ENCODE measurements around the gene CBX5. TPM values are rescaled to one million over a fixed set of nuclear protein-coding genes. Genes with fewer than 3 reads are reported as not detected.

CBX5 gene
- total and polyA plus RNA-seq, 9 of the 15 experiments (the other 6 are each of a cell fraction or from before 2014, with no cell fraction given), result 32.6 to 102 (median 59.2) TPM

GRCh38 chr12:54304187-54304810 lies 24.4 kb upstream of the CBX5 start (continued):
- TF ChIP-seq, protein P1, sequence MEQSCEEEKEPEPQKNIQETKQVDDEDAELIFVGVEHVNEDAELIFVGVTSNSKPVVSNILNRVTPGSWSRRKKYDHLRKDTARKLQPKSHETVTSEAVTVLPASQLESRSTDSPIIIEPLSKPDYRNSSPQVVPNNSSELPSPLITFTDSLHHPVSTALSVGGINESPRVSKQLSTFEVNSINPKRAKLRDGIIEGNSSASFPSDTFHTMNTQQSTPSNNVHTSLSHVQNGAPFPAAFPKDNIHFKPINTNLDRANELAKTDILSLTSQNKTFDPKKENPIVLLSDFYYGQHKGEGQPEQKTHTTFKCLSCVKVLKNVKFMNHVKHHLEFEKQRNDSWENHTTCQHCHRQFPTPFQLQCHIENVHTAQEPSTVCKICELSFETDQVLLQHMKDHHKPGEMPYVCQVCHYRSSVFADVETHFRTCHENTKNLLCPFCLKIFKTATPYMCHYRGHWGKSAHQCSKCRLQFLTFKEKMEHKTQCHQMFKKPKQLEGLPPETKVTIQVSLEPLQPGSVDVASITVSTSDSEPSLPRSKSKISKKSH (CRISPR knock-in tag; IDR thresholded peaks at IDR 0.05), result no peak
- TF ChIP-seq ZNF79 (CRISPR knock-in tag; IDR thresholded peaks at IDR 0.05; ENCODE audit: low read depth) (no peak), ADNP (tag; IDR thresholded peaks at IDR 0.05) (no peak), HNRNPLL (IDR thresholded peaks at IDR 0.05; ENCODE audit: low read depth, low read length, poor library complexity, severe bottlenecking) (no peak), SREBF2 (CRISPR knock-in tag; IDR thresholded peaks at IDR 0.05) (no peak), NFIX (CRISPR knock-in tag; IDR thresholded peaks at IDR 0.05; ENCODE audit: low read depth) (no peak), ZC3H8 (IDR thresholded peaks at IDR 0.05) (no peak), ZNF583 (CRISPR knock-in tag; IDR thresholded peaks at IDR 0.05) (peak; percentile 87), RBM39 (optimal IDR thresholded peaks at IDR 0.05; ENCODE audit: low read depth, low read length) (no peak), ZNF140 (CRISPR knock-in tag; IDR thresholded peaks at IDR 0.05) (no peak), SIN3A (IDR thresholded peaks at IDR 0.05; ENCODE audit: borderline replicate concordance in 2 of 2, control insufficient read depth in 1 of 2, low read depth in 2 of 2, low read length in 2 of 2) (peak in 1 of 2 experiments; percentile 49; a peak in 1 of 4 replicates), PRMT5 (CRISPR knock-in tag; IDR thresholded peaks at IDR 0.05) (no peak), HDAC1 (IDR thresholded peaks at IDR 0.05) (peak in 1 of 2 experiments; percentile 93; a peak in 3 of 4 replicates), ZNF197 (CRISPR knock-in tag; IDR thresholded peaks at IDR 0.05; ENCODE audit: low read depth) (peak; percentile 87), ZNF717 (CRISPR knock-in tag; IDR thresholded peaks at IDR 0.05) (no peak), SAFB (IDR thresholded peaks at IDR 0.05; ENCODE audit: borderline replicate concordance, low read depth, low read length) (no peak), ARNT (IDR thresholded peaks at IDR 0.05) (peak; percentile 96 to 98)
- TF ChIP-seq, protein P2, sequence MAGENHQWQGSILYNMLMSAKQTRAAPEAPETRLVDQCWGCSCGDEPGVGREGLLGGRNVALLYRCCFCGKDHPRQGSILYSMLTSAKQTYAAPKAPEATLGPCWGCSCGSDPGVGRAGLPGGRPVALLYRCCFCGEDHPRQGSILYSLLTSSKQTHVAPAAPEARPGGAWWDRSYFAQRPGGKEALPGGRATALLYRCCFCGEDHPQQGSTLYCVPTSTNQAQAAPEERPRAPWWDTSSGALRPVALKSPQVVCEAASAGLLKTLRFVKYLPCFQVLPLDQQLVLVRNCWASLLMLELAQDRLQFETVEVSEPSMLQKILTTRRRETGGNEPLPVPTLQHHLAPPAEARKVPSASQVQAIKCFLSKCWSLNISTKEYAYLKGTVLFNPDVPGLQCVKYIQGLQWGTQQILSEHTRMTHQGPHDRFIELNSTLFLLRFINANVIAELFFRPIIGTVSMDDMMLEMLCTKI (IDR thresholded peaks at IDR 0.05; ENCODE audit: partially characterized antibody), result no peak
- TF ChIP-seq, protein P3, sequence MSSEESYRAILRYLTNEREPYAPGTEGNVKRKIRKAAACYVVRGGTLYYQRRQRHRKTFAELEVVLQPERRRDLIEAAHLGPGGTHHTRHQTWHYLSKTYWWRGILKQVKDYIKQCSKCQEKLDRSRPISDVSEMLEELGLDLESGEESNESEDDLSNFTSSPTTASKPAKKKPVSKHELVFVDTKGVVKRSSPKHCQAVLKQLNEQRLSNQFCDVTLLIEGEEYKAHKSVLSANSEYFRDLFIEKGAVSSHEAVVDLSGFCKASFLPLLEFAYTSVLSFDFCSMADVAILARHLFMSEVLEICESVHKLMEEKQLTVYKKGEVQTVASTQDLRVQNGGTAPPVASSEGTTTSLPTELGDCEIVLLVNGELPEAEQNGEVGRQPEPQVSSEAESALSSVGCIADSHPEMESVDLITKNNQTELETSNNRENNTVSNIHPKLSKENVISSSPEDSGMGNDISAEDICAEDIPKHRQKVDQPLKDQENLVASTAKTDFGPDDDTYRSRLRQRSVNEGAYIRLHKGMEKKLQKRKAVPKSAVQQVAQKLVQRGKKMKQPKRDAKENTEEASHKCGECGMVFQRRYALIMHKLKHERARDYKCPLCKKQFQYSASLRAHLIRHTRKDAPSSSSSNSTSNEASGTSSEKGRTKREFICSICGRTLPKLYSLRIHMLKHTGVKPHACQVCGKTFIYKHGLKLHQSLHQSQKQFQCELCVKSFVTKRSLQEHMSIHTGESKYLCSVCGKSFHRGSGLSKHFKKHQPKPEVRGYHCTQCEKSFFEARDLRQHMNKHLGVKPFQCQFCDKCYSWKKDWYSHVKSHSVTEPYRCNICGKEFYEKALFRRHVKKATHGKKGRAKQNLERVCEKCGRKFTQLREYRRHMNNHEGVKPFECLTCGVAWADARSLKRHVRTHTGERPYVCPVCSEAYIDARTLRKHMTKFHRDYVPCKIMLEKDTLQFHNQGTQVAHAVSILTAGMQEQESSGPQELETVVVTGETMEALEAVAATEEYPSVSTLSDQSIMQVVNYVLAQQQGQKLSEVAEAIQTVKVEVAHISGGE (CRISPR knock-in tag; IDR thresholded peaks at IDR 0.05), result peak in 1 of 3 experiments; percentile 79; a peak in 2 of 6 replicates
- TF ChIP-seq, protein P4, sequence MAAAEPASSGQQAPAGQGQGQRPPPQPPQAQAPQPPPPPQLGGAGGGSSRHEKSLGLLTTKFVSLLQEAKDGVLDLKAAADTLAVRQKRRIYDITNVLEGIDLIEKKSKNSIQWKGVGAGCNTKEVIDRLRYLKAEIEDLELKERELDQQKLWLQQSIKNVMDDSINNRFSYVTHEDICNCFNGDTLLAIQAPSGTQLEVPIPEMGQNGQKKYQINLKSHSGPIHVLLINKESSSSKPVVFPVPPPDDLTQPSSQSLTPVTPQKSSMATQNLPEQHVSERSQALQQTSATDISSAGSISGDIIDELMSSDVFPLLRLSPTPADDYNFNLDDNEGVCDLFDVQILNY (CRISPR knock-in tag; IDR thresholded peaks at IDR 0.05), result 0 out of 2 replicates have a peak, but pooled peaks have one; percentile 66
